Adipose tissue (tissue), 3 donors: Measurements from ENCODE around the gene STYXL1. TPM values are rescaled to one million over a fixed set of nuclear protein-coding genes. Genes with fewer than 3 reads are reported as not detected.
"Not testable (repeated sequence)": the region's sequence is repeated elsewhere in the genome, so short reads cannot be mapped to it uniquely, and the experiment has no call there.

Source experiments
- H3K27ac ChIP-seq: one replicate; pipeline ENCODE4 v1.5.1; 2013; ENCODE audit warnings: low read depth, low read length
- WGBS, 3 donors: extraction: QIAGEN DNeasy Blood & Tissue Kit; methylation state at CpG; one replicate each; pipeline ENCODE4 v1.1.7; 2013; 5-methylcytosine and 5-hydroxymethylcytosine counted together
- polyA plus RNA-seq, 3 donors: library from polyadenylated mRNA; stranded (reverse); fragments of 200-250 nt; gene quantifications; one replicate each; pipeline ENCODE4 v1.2.3, GENCODE V29; 2013
- donor health status: healthy with polysubstance abuse.
- donor health status: Bipolar disorder and iron deficiency.
- donor health status: healthy.

The STYXL1 gene
- polyA plus RNA-seq, 3 donors = 19.1 to 43.9 (median 34.9) TPM

DNA sequence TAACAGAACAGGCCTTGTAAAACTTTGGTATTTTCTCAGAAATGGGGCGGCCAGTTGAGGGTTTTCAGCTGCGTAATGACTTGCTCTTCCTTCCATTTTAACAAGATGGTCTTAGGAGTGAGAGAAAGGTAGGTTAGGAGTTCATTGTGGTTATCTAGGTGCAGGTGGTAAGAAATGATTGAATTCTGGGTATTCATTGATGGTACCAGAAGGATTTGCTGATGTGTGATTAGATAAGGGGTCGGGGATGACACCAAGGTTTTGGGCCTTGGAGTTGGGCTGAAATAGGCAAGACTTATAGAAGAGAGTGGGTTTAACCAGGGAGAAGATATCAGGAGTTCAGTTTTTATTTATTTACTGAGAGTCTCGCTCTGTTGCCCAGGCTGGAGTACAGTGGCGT, 2.7 kb upstream of the STYXL1 start:
- WGBS, 3 donors = 93 to 94% (median 94%) methylated on average over 5 of the region's 5 CpGs

DNA sequence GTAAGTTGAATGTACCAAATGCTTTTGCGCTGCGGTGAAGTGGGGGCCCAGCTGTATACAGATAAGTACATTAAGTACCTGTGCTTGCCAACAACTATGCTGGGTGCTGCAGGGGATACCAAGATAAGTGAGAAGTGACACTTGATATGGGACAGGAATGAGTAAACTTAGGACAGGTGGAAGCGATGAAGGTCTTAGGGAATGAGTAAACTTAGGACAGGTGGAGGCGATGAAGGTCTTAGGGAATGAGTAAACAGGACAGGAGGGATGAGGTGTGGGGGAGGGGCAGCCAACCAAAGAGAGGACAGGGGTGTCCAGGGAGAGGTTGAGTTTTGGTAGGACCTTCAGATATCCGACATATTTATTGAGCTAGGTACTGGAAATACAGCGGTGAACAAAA, 1.5 kb upstream of the STYXL1 start:
- 56 to 98% (median 96%) methylated on average over 6 of the region's 6 CpGs for WGBS, 3 donors
- H3K27ac ChIP-seq = no peak overlapping the region

More for the DNA sequence above, 2.7 kb upstream of the STYXL1 start:
- H3K27ac ChIP-seq = no peak overlapping the region

DNA sequence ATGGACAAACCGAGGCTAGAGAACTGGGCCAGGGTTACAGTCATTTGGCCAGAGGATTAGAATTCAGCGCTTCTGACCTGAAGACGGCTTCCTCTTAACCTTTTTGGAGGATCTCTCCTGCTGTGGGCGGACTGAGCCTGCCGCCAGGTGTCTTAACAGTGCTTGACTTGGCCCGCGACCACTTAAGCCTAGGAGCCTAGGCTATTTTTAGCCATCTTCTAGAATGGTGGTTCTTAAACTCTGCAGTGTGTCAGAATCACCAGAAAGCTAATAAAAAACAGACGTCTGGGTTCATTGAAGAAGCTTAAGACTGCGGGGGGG, 828 bp upstream of the STYXL1 start:
- H3K27ac ChIP-seq = no peak overlapping the region
- 2 to 6% (median 5%) methylated on average over 9 of the region's 9 CpGs for WGBS, 3 donors

DNA sequence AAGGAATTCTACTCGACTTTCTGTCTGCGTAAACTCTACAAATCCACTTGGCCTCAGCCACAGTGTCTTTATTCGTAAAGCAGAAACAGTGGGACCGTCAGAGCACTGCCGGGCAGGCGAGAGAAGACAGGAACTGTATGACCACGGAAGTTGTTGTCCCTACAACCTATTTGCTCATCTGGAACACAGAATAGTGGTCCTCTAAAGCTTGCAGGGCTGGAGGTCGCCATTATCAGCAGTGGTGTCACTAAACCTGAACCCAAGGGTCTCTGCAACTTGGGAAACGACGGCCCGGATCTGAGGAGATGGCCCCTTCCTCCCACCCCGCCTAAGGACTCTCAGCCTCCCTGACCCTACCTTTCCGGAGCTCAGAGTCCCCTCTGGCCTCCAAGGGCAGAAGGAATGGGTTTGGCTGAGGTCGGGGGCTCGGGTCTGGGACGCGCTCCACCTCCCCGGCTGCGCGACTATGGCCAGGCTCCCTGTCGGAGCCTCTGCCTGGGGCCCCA, 442 bp downstream of the STYXL1 start:
- WGBS, 3 donors = 1% methylated on average over 21 of the region's 21 CpGs
- no peak overlapping the region for H3K27ac ChIP-seq

DNA sequence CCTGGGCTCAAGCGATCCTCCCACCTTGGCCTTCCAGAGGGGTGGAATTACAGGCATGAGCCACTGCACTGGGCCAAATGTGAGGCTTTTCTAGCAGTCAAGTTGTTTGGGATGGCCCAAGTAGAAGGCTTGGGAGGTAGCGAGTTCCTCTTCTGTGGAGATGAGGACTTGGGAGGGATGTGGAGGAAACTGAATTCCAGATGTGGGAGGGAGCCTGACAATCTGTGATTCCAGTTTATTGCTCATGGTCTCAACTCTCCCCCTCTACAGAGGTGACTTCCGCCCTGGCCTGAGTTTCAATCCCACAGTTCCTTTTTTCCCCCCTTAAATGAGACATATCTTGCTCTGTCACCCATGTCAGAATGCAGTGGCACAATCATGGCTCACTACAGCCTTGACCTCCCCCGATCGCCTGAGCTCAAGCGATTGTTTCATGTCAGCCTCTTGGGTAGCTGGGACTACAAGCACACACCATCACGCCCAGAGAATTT, 3.4 kb downstream of the STYXL1 start:
- no peak overlapping the region for H3K27ac ChIP-seq
- WGBS, 3 donors = 70 to 89% (median 88%) methylated on average over 7 of the region's 7 CpGs

DNA sequence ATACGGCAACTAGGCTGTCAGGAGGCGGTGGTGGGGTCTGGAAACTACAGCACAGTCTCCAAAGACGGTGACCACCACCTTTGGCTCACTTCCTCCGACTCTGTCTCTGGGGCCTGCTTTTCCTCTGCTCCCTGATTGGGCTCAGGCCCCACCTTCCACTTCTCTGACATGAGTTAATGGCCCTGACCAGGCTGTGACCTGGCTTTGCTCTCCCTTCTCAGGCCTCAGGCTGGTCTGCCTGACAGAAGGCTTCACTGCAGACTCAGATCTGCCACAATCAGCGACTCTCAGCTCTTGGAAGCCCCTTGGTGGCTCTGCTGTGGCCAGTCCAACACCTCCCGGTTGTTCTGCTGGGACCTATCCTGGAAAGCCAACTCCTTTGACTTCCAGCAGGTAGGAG, 7.7 kb downstream of the STYXL1 start:
- no peak overlapping the region for H3K27ac ChIP-seq
- whole genome bisulfite sequencing, 3 donors = 76 to 90% (median 90%) methylated on average over 6 of the region's 6 CpGs

DNA sequence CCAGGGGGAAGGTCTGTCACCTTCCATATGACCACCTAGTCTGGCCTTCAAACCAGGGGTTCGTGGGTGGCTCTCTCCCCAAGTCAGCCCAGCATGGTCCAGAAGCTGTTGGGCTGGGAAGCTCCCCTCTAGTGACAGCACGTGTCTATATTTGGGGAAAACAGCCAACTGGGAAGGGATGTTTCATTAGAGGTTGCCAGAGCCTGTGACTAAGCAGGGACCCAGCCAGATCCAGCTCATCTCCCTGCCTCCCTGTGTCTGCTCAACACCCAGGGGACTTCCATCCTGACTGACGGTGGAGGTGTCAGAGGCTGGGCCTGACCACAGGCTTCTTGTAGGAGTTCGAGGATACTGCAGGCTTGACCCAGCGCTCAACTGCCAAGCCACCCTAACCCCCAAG, 10.5 kb downstream of the STYXL1 start:
- WGBS, 3 donors = 69 to 79% (median 76%) methylated on average over 5 of the region's 5 CpGs
- H3K27ac ChIP-seq = no peak overlapping the region

DNA sequence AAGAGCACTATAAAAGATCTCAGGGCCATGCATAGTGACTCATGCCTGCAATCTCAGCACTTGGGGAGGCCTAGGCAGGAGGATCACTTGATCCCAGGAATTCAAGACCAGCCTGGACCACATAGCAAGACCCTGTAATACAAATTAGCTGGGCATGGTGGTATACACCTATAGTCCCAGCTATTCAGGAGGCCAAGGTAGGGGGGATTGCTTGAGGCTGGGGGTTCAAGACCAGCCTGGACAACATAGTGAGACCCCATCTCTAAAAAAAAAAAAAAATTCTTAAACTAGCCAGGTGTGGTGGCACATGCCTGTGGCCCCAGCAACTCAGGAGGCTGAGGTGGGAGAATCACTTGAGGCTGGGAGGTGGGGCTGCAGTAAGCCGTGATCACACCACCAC, 15.8 kb downstream of the STYXL1 start:
- H3K27ac ChIP-seq = no peak overlapping the region

DNA sequence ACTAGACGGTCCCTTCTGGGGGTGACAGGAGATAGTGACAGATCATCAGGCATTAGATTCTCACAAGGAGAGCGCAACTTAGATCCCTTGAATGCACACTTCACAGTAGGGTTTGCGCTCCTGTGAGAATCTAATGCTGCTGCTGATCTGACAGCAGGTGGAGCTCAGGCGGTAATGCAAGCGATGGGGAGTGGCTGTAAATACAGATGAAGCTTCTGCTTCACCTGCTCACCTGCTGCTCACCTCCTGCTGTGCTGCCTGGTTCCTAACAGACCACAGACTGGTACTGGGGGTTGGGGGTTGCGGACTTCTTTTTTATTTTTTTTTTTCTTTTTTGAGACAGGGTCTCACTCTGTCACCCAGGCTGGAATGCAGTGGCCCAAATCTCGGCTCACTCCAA, 18.1 kb downstream of the STYXL1 start:
- not testable (repeated sequence) for H3K27ac ChIP-seq
- WGBS, 3 donors = 94 to 96% (median 95%) methylated on average over 7 of the region's 7 CpGs

More for the DNA sequence above, 15.8 kb downstream of the STYXL1 start:
- WGBS, 3 donors = 86 to 100% (median 87%) methylated on average over 1 of the region's 1 CpG

DNA sequence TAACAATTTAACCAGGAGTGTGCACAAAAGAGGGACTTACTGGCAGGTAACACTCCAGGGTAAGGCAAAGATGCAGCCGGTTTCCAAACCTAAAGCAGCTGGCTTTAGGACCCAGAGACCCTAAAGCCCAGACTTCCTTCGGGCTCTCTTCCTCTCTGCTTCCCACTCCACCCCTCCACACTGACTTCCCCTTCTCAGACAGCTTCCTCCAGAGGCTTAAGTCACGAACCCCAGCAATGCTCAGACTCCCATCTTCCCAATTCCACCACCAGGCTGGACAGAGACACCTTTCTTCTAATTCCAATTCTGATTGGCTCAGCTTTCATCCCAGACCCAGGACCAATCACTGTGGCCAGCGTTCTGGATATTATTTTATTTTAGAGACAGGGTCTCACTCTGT, 24.8 kb downstream of the STYXL1 start:
- WGBS, 3 donors = 29 to 66% (median 41%) methylated on average over 4 of the region's 4 CpGs

DNA sequence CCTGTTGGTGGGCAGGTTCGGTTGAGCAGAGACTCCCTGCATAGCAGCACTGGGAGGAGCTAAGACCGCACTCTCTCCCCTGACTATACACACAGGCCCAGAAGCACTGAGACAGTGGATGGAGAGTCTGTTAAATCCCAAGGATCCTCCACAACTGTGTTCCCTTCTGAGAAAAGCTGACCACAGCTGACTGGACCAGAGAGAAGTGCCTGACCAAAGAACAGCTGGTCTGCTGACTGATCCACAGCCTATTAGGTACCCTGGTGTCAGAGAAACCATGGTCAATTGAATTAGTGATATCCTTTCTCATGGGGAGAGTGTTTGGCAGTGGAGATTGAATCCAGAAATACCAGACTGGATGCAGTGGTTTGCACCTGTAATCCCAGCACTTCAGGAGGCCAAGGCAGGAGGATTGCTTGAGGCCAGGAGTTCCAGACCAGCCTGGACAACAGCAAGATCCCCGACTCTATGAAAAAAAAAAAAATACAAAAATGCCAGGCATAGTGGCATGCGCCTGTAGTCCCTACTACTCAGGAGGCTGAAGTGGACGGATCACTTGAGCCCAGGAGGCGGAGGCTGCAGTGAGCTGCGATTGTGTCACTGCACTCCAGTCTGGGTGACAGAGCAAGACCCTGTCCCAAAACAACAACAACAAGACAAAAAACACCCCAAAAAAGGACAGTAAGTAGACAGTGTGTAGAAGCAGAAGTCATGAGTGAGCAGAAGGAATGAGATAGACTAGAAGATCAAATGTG, 25.6 kb downstream of the STYXL1 start:
- WGBS, 3 donors = 91 to 97% (median 93%) methylated on average over 7 of the region's 7 CpGs
- H3K27ac ChIP-seq = no peak overlapping the region

More for the DNA sequence above, 24.8 kb downstream of the STYXL1 start:
- H3K27ac ChIP-seq = no peak overlapping the region

DNA sequence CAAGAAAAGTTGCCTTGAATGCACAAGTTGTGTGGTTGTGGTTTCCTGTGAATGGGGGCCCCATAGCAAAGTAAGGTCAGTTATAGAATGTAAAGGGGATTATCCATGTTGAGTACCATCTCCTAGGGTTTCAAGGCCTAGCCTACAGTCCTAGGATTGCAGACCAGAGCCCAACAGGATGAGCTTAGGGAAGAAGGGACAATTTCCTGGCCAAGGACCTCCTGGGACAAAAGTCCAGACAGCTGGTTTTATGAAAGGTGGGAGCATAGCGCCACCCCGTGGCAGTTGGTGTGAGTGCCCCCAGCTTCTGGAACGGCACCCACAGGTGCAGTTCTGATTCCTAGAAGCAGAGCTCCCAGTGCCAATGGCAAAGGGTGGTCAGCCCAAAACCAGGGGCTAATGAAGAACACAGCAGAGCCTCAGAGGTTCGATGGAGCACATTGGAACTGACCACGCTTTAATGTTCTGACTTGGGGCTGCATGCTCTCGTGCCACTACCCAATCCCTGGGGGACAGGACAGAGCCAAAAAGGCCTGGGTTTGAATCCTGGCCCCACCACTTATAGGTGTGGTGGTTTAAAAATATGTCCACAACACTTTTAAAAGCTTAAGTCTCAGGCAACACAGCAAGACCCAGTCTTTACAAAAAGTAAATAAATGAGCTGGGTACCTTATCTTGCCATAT, 27.6 kb downstream of the STYXL1 start:
- WGBS, 3 donors = 44 to 47% (median 45%) methylated on average over 6 of the region's 6 CpGs
- H3K27ac ChIP-seq = no peak overlapping the region

DNA sequence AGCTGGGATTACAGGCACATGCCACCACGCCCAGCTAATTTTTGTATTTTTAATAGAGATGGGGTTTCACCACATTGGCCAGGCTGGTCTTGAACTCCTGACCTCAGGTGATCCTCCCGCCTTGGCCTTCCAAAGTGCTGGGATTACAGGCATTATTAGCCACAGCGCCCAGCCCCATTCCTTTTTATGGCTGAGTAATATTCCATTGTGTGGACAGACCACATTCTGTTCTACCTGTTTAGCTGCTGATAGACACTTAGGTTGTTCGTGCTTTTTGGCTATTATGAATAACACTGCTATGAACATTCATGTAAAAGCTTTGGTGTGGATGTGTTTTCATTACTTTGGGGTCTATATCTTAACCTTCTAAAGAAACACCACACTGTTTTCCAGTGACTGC, 29.3 kb downstream of the STYXL1 start:
- 91 to 98% (median 97%) methylated on average over 4 of the region's 4 CpGs for WGBS, 3 donors
- not testable (repeated sequence) for H3K27ac ChIP-seq

DNA sequence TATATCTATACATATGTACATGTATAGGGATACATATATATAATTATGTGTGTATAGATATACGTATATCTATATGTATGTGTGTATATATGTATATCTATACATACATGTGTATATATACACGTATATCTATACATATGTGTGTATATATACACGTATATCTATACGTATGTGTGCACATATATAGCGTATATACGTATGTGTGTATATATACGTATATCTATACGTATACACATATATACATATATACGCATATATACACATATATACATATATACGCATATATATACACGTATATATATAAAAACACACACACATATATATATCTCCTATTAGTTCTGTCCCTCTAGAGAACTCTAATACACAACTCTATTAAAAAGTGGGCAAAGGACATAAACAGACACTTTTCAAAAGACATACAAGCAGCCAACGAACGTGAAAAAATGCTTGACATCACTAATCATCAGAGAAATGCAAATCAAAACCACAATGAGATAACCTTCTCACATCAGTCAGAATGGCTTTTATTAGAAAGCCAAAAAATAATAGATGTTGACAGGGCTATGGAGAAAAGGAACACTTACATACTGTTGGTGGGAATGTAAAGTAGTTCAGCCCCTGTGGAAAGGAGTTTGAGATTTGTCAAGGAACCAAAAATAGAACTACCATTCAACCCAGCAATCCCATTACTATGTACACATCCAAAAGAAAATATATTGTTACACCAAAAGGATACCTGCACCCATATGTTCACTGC, 31.4 kb downstream of the STYXL1 start:
- 91 to 92% (median 92%) methylated on average over 13 of the region's 13 CpGs for WGBS, 3 donors
- H3K27ac ChIP-seq = no peak overlapping the region

DNA sequence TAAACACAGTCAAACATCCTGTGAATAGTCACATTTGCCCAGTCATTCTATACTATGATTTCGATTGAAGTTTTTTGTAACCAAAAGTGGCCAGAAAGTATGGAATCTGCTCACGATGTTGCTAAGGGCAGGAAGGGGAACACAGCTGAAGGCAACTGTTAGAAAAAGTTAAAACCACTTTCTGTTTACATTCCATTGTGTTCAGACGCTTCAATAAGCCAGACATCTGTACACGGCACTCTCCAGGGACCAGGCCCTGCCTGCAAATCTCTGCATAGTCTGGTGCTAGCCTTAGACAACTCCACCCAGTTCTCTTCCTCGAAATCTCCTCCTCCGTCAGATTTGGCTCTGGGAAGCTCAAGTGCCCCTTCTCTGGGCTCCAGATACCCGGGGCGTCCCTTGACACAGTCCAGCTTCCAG, 36.3 kb downstream of the STYXL1 start:
- 41 to 74% (median 57%) methylated on average over 8 of the region's 8 CpGs for WGBS, 3 donors
- H3K27ac ChIP-seq = no peak overlapping the region

DNA sequence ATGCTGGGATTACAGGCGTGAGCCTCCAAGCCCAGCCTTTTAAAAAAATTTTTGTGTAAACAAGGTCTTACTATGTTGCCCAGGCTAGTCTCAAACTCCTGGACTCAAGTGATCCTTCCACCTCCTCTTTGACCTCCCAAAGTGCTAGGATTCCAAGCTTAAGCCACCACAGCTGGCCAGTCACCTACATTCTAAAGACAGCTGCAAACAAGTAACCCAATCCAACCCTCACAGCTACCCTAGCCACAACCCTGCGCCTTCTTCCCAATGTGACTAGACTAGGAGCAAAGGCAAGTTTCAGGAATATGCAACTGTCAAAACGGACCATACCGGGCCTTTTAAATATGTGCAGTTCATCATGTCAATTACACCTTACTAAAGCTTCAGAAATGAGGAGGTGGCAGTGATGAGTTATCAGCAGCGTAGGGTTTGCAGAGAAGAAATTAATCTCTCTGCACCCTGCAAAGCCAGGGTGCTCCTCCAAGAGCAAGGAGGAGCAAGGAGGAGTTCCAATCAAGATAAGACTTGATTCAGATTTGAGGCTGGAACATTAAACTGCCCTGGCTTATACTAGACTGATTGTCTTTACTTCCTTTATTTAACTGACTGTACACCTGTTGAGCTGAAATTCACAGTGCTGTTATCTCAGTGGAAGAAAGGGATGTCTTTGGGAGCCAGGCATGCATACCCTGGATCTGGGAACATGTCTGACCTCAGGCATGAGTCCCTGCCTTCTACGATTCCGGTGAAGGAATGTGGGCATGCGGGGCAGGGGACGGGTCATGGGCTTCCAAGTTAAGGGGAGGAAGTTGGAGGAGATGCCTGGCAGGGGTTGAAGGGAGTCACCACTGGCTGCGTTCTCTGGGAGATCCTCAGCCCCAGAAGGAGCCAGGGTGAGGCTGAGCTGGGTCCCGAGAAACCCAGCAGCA, 37.9 kb downstream of the STYXL1 start:
- WGBS, 3 donors = 81 to 94% (median 89%) methylated on average over 11 of the region's 11 CpGs

DNA sequence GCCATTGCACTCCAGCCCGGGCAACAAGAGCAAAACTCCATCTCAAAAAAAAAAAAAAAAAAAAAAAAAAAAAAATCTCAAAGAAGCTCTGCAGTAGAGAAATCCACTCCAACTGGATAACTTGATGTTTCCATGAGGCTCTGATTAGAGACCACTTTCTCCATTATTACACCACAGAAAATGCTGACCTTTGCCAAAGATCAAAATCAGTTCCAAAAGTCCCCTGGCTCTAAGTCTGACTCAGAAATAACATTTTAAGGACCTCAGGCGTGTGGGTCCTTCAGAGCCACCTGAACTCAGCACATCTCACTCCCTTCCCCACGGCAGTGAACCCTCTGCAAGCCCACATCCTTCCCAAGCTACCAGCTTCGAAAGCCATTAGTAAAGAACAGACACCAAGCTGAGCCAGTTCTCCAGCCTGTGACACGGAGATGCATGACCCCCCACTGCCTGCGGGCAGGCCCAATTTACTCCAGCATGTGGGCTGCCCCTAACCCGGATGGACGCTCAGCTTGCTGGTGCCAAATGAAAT, 39.6 kb downstream of the STYXL1 start:
- 74 to 76% (median 76%) methylated on average over 8 of the region's 8 CpGs for WGBS, 3 donors
- no peak overlapping the region for H3K27ac ChIP-seq

More for the DNA sequence above, 37.9 kb downstream of the STYXL1 start:
- no peak overlapping the region for H3K27ac ChIP-seq

DNA sequence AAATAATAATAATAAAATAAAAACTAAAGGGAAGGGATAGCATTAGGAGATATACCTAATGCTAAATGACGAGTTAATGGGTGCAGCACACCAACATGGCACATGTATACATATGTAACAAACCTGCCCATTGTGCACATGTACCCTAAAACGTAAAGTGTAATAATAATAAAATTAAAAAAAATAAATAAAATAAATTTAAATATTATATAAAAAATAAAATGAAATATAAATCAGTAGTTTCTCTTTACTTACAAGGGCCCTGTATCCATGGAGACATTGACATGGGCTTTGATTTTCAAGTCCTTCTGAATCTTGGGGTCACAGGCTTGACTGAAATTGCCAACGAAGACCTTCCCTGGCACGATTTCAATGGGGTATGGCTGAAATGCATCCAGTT, 42.8 kb downstream of the STYXL1 start:
- 82 to 95% (median 95%) methylated on average over 4 of the region's 4 CpGs for WGBS, 3 donors
- H3K27ac ChIP-seq = not testable (repeated sequence)
